Upper lobe of right lung (tissue), 1 donor: ENCODE measurements around the gene COL5A1. TPM values are rescaled to one million over a fixed set of nuclear protein-coding genes. Genes with fewer than 3 reads are reported as not detected.
A peak's percentile ranks its signal among the peaks of the same experiment; 100 is the strongest.

Experiments used
- ATAC-seq: fragments of 200-7000 bp; cut with Tn5 transposase; one replicate; pipeline ENCODE4 v1.9.1; 2020; ENCODE audit warnings: mild to moderate bottlenecking, moderate library complexity
- DNase-seq: peaks from one replicate; pipeline ENCODE4 v3.0.0-alpha.2; 2020
- H3K27ac ChIP-seq: fragments of 200-600 bp; one replicate; pipeline ENCODE4 v1.8.0; 2022
- H3K27me3 ChIP-seq: fragments of 200-600 bp; one replicate; pipeline ENCODE4 v1.8.0; 2022; ENCODE audit warnings: mild to moderate bottlenecking
- H3K36me3 ChIP-seq: fragments of 200-600 bp; one replicate; pipeline ENCODE4 v1.8.0; 2022
- H3K4me1 ChIP-seq: fragments of 200-600 bp; one replicate; pipeline ENCODE4 v1.8.0; 2022
- H3K4me3 ChIP-seq: fragments of 200-600 bp; one replicate; pipeline ENCODE4 v1.8.0; 2022; ENCODE audit warnings: mild to moderate bottlenecking
- H3K9me3 ChIP-seq: fragments of 200-600 bp; one replicate; pipeline ENCODE4 v1.8.0; 2022
- intact Hi-C: fragments of 100-400 bp; cut with DNase I; formaldehyde crosslinking; loops from one replicate; pipeline ENCODE4 v1.11.0; 2022
- total RNA-seq: library from RNA; stranded (reverse); fragmentation: NEBNext Ultra II Directional; extraction: Animal tissue kit (Norgen Biotek cat#: 25700); gene quantifications from one replicate; pipeline ENCODE4 v1.2.1, GENCODE V29; 2021
- TF ChIP-seq, protein P1 (sequence below): fragments of 200-600 bp; IDR thresholded peaks from one replicate; pipeline ENCODE4 v1.8.0; 2022; ENCODE audit warnings: antibody characterized with exemption
- donor health status: DM: no; HTN: yes; CAD: no; lungs with severe emphysema.

Gene COL5A1
- total RNA-seq, 1 donor from 2014 or later: 37.8 TPM

- intact Hi-C loops: no loop called here
- no peak overlapping the region for H3K4me3 ChIP-seq
- no peaks in the 10 kb centered on the region for H3K9me3 ChIP-seq
- H3K36me3 ChIP-seq: no peaks in the 10 kb centered on the region
- H3K27me3 ChIP-seq: no peaks in the 10 kb centered on the region
- ATAC-seq (no peak), DNase-seq (no peak)
- H3K4me1 ChIP-seq: no peaks in the 10 kb centered on the region
- TF ChIP-seq, protein P1, sequence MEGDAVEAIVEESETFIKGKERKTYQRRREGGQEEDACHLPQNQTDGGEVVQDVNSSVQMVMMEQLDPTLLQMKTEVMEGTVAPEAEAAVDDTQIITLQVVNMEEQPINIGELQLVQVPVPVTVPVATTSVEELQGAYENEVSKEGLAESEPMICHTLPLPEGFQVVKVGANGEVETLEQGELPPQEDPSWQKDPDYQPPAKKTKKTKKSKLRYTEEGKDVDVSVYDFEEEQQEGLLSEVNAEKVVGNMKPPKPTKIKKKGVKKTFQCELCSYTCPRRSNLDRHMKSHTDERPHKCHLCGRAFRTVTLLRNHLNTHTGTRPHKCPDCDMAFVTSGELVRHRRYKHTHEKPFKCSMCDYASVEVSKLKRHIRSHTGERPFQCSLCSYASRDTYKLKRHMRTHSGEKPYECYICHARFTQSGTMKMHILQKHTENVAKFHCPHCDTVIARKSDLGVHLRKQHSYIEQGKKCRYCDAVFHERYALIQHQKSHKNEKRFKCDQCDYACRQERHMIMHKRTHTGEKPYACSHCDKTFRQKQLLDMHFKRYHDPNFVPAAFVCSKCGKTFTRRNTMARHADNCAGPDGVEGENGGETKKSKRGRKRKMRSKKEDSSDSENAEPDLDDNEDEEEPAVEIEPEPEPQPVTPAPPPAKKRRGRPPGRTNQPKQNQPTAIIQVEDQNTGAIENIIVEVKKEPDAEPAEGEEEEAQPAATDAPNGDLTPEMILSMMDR: no peak
- H3K27ac ChIP-seq: no peak overlapping the region
Observed at GRCh38 chr9:134594078-134594941, 47.3 kb upstream of the COL5A1 start.

- no peaks in the 10 kb centered on the region for H3K36me3 ChIP-seq
- no peaks in the 10 kb centered on the region for H3K9me3 ChIP-seq
- no peaks in the 10 kb centered on the region for H3K4me1 ChIP-seq
- H3K4me3 ChIP-seq: no peak overlapping the region
- no peaks in the 10 kb centered on the region for H3K27me3 ChIP-seq
- DNase-seq (no peak), ATAC-seq (no peak)
- TF ChIP-seq, protein P1: no peak
- H3K27ac ChIP-seq: no peak overlapping the region
- intact Hi-C loops: no loop called here
Observed at GRCh38 chr9:134595014-134595413, 46.6 kb upstream of the COL5A1 start.

- TF ChIP-seq, protein P1: no peak
- no peaks in the 10 kb centered on the region for H3K9me3 ChIP-seq
- H3K4me3 ChIP-seq: no peak overlapping the region
- intact Hi-C loops: no loop called here
- ATAC-seq (no peak), DNase-seq (peak; percentile 58)
- H3K4me1 ChIP-seq: no peaks in the 10 kb centered on the region
- H3K27ac ChIP-seq: no peak overlapping the region
- H3K27me3 ChIP-seq: peaks cover 2% of the 10 kb centered on the region
- no peaks in the 10 kb centered on the region for H3K36me3 ChIP-seq
Observed at GRCh38 chr9:134597041-134597913, 44.3 kb upstream of the COL5A1 start.

DNA sequence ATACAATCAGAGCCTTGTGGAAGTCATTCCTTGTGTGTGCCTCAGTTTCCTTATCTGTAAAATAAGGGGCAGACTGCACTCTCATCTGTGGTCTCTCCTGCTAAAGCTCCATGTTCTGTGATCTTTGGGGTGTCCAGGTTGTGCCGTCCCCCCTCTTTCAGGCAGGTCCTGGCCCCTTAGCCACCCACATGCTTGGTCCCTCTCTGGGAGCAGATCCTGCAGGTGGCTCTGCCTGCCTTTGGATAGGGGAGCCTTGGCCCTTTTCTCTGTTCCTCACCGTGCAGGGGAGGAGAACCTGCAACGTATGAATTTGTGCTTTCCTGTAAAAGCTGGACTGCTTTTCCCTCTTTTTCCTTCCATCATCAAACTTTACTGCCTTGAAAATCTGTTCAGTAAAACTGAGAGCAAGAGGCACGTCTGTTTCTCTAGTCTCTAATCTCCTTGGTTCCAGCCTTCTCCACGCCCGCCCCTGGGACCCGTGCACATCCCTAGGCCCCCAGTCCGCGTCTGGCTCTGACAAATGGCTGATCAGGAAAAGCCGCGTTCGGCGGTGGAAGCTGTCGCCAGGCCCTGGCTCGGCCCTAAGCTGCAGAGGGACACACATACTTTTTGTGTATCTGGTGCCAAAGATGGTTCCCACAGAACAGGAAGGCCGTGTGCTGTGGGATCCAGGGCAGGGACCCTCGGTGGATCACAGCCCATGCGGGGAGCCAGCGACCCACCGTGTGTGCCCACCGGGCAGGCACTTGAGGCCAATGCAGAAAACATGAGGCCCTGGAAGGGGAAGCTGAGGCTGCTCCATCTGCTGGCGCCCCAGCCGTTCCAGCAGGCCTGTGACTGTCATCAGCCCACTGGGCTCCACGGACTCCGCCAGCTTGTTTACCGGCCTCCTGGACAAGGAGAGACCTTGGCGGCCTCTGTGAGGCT is 43.4 kb upstream of the COL5A1 start:
- DNase-seq: no peak

GRCh38 chr9:134598884-134599245 is 42.7 kb upstream of the COL5A1 start:
- H3K36me3 ChIP-seq: no peaks in the 10 kb centered on the region
- TF ChIP-seq, protein P1: no peak
- no peak overlapping the region for H3K4me3 ChIP-seq
- H3K4me1 ChIP-seq: peaks cover 6% of the 10 kb centered on the region
- H3K27me3 ChIP-seq: peaks cover 8% of the 10 kb centered on the region
- no peak for DNase-seq
- no peaks in the 10 kb centered on the region for H3K9me3 ChIP-seq
- H3K27ac ChIP-seq: no peak overlapping the region
- intact Hi-C loops: no loop called here
- ATAC-seq: no peak

More for the DNA sequence above, 43.4 kb upstream of the COL5A1 start:
- H3K27ac ChIP-seq: no peak overlapping the region
- no peak for ATAC-seq
- TF ChIP-seq, protein P1: no peak
- H3K4me1 ChIP-seq: peaks cover 6% of the 10 kb centered on the region
- H3K9me3 ChIP-seq: no peaks in the 10 kb centered on the region
- H3K36me3 ChIP-seq: no peaks in the 10 kb centered on the region
- H3K4me3 ChIP-seq: no peak overlapping the region
- intact Hi-C loops: no loop called here
- peaks cover 8% of the 10 kb centered on the region for H3K27me3 ChIP-seq
